OCI-LY7 (cell line): ENCODE measurements around the gene SLC25A1.

ENCODE experiments used
- EZH2phosphoT487 ChIP-seq: fragments of 200-600 bp; sonication (generic); IDR thresholded peaks from 2 replicates; pipeline ENCODE4 v1.6.1; 2018; ENCODE audit warnings: low read depth, borderline replicate concordance, mild to moderate bottlenecking, mixed run types, antibody characterized with exemption, low read length, moderate library complexity, mixed read lengths
- TF ChIP-seq, protein P1 (sequence below): fragments of 200-600 bp; sonication (generic); conservative IDR thresholded peaks from 2 replicates; pipeline ENCODE4 v1.5.1; 2014; ENCODE audit warnings: mild to moderate bottlenecking, antibody characterized with exemption, low read length, moderate library complexity, mixed read lengths

GRCh38 chr22:19201869-19202798, 23.6 kb upstream of the SLC25A1 start:
- TF ChIP-seq, protein P1, sequence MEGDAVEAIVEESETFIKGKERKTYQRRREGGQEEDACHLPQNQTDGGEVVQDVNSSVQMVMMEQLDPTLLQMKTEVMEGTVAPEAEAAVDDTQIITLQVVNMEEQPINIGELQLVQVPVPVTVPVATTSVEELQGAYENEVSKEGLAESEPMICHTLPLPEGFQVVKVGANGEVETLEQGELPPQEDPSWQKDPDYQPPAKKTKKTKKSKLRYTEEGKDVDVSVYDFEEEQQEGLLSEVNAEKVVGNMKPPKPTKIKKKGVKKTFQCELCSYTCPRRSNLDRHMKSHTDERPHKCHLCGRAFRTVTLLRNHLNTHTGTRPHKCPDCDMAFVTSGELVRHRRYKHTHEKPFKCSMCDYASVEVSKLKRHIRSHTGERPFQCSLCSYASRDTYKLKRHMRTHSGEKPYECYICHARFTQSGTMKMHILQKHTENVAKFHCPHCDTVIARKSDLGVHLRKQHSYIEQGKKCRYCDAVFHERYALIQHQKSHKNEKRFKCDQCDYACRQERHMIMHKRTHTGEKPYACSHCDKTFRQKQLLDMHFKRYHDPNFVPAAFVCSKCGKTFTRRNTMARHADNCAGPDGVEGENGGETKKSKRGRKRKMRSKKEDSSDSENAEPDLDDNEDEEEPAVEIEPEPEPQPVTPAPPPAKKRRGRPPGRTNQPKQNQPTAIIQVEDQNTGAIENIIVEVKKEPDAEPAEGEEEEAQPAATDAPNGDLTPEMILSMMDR = no peak
- TF ChIP-seq EZH2phosphoT487 = no peak
